Thyroid gland (tissue), 4 donors: ENCODE measurements around the gene PACS1.

Source experiments
- CTCF ChIP-seq, 6 experiments: fragments of 200-600 bp in 3 of 6; fragments of 450-650 bp in 3 of 6; sonication (generic) in 3 of 6; IDR thresholded peaks; one replicate each; pipeline ENCODE4 v1.5.1; 2016 to 2019; ENCODE audit warnings: antibody characterized with exemption in 6 of 6, mild to moderate bottlenecking in 2 of 6, inconsistent platforms in 1 of 6, moderate library complexity in 1 of 6
- POLR2A ChIP-seq, 2 donors: fragments of 450-650 bp; IDR thresholded peaks; one replicate each; pipeline ENCODE4 v1.6.1; 2017; ENCODE audit warnings: antibody characterized with exemption in 2 of 2, mild to moderate bottlenecking in 2 of 2, moderate library complexity in 1 of 2

GRCh38 chr11:66183494-66184048 is 113.5 kb downstream of the PACS1 start:
- TF ChIP-seq POLR2A (IDR thresholded peaks at IDR 0.05) (no peak), CTCF (IDR thresholded peaks at IDR 0.05) (no peak)
